Measurements from ENCODE around the gene FLNC. TPM values are rescaled to one million over a fixed set of nuclear protein-coding genes. Genes with fewer than 3 reads are reported as not detected.

The FLNC gene
- total RNA-seq, 2 experiments from 2014 or later, result 0.05 TPM; not detected in 1

GRCh38 chr7:128827248-128827958 is 2.8 kb upstream of the FLNC start:
- H3K4me3 Mint-ChIP-seq, result no peak overlapping the region
- ChIA-PET POLR2A (no interaction called here), CTCF (no interaction called here)
- DNase-seq, result no peak
- peaks cover 11% of the 10 kb centered on the region for H3K4me1 Mint-ChIP-seq (ENCODE audit: low read depth)
- H3K27me3 Mint-ChIP-seq, result peaks cover 38% of the 10 kb centered on the region
- H3K9me3 Mint-ChIP-seq, result no peaks in the 10 kb centered on the region
- intact Hi-C loops (cut with micrococcal nuclease), result no loop called here
- no peaks in the 10 kb centered on the region for H3K36me3 Mint-ChIP-seq
- no peak overlapping the region for H3K27ac Mint-ChIP-seq

GRCh38 chr7:128827971-128828711 is 2.1 kb upstream of the FLNC start:
- no peak for DNase-seq
- peaks cover 38% of the 10 kb centered on the region for H3K27me3 Mint-ChIP-seq
- POLR2A ChIA-PET, result no interaction called here
- H3K9me3 Mint-ChIP-seq, result no peaks in the 10 kb centered on the region
- no peak overlapping the region for H3K4me3 Mint-ChIP-seq
- H3K4me1 Mint-ChIP-seq (ENCODE audit: low read depth), result peaks cover 11% of the 10 kb centered on the region
- intact Hi-C loops (cut with micrococcal nuclease), result no loop called here
- no peak overlapping the region for H3K27ac Mint-ChIP-seq
- H3K36me3 Mint-ChIP-seq, result no peaks in the 10 kb centered on the region
- CTCF ChIA-PET, result interaction anchor here (1.0 kb wide), 1 partner anchor 55 kb away, joined by 4 read pairs; no protein-coding TSS in a partner anchor

GRCh38 chr7:128829391-128830166 is 627 bp upstream of the FLNC start:
- Mint-ChIP-seq H3K9me3 (no peaks in the 10 kb centered on the region), H3K36me3 (no peaks in the 10 kb centered on the region), H3K4me3 (no peak overlapping the region), H3K4me1 (ENCODE audit: low read depth) (peaks cover 11% of the 10 kb centered on the region), H3K27me3 (peaks cover 38% of the 10 kb centered on the region), H3K27ac (no peak overlapping the region)
- ChIA-PET POLR2A (no interaction called here), CTCF (no interaction called here)
- no peak for DNase-seq
- intact Hi-C loops (cut with micrococcal nuclease), result no loop called here

GRCh38 chr7:128831178-128831993 is 1.2 kb downstream of the FLNC start:
- intact Hi-C loops (cut with micrococcal nuclease), result no loop called here
- POLR2A ChIA-PET, result no interaction called here

GRCh38 chr7:128831994-128832879 is 2.0 kb downstream of the FLNC start:
- Mint-ChIP-seq H3K36me3 (no peaks in the 10 kb centered on the region), H3K4me1 (ENCODE audit: low read depth) (peaks cover 11% of the 10 kb centered on the region), H3K9me3 (no peaks in the 10 kb centered on the region), H3K27ac (no peak overlapping the region), H3K4me3 (no peak overlapping the region), H3K27me3 (peaks cover 32% of the 10 kb centered on the region)
- no peak for DNase-seq
- ChIA-PET POLR2A (no interaction called here), CTCF (interaction anchor here (1.5 to 2.9 kb wide), 3 partner anchors 10 to 51 kb away, joined by 6 to 14 read pairs (median 7); partner anchors contain the start of gene ATP6V1F)
- intact Hi-C loops (cut with micrococcal nuclease), result no loop called here

More at GRCh38 chr7:128831178-128831993, 1.2 kb downstream of the FLNC start:
- Mint-ChIP-seq H3K27me3 (peaks cover 38% of the 10 kb centered on the region), H3K36me3 (no peaks in the 10 kb centered on the region), H3K9me3 (no peaks in the 10 kb centered on the region), H3K4me3 (no peak overlapping the region), H3K27ac (no peak overlapping the region), H3K4me1 (ENCODE audit: low read depth) (peaks cover 11% of the 10 kb centered on the region)
- no peak for DNase-seq
- CTCF ChIA-PET, result interaction anchor here (1.0 to 2.9 kb wide), 4 partner anchors 10 to 52 kb away, joined by 3 to 14 read pairs (median 6); partner anchors contain the start of gene ATP6V1F

GRCh38 chr7:128832880-128833147 is 2.6 kb downstream of the FLNC start:
- no peak for DNase-seq
- H3K9me3 Mint-ChIP-seq, result no peaks in the 10 kb centered on the region
- peaks cover 30% of the 10 kb centered on the region for H3K27me3 Mint-ChIP-seq
- peaks cover 11% of the 10 kb centered on the region for H3K4me1 Mint-ChIP-seq (ENCODE audit: low read depth)
- H3K4me3 Mint-ChIP-seq, result no peak overlapping the region
- H3K27ac Mint-ChIP-seq, result no peak overlapping the region
- ChIA-PET CTCF (interaction anchor here (1.5 to 2.9 kb wide), 2 partner anchors 10 to 51 kb away, joined by 7 to 14 read pairs; no protein-coding TSS in a partner anchor), POLR2A (no interaction called here)
- intact Hi-C loops (cut with micrococcal nuclease), result no loop called here
- H3K36me3 Mint-ChIP-seq, result no peaks in the 10 kb centered on the region

GRCh38 chr7:128833148-128833945 is 3.1 kb downstream of the FLNC start:
- H3K27ac Mint-ChIP-seq, result no peak overlapping the region
- peaks cover 25% of the 10 kb centered on the region for H3K27me3 Mint-ChIP-seq
- no peak for DNase-seq
- POLR2A ChIA-PET, result no interaction called here
- H3K36me3 Mint-ChIP-seq, result no peaks in the 10 kb centered on the region
- CTCF ChIA-PET, result interaction anchor here (1.3 to 2.9 kb wide), 4 partner anchors 9 to 50 kb away, joined by 6 to 14 read pairs (median 8); no protein-coding TSS in a partner anchor
- peaks cover 11% of the 10 kb centered on the region for H3K4me1 Mint-ChIP-seq (ENCODE audit: low read depth)
- H3K4me3 Mint-ChIP-seq, result no peak overlapping the region
- intact Hi-C loops (cut with micrococcal nuclease), result no loop called here
- H3K9me3 Mint-ChIP-seq, result no peaks in the 10 kb centered on the region

- Mint-ChIP-seq H3K4me1 (ENCODE audit: low read depth) (peaks cover 11% of the 10 kb centered on the region), H3K4me3 (no peak overlapping the region), H3K9me3 (no peaks in the 10 kb centered on the region), H3K27ac (no peak overlapping the region), H3K36me3 (no peaks in the 10 kb centered on the region), H3K27me3 (peaks cover 20% of the 10 kb centered on the region)
- CTCF ChIA-PET, result interaction anchor here (1.3 to 1.8 kb wide), 2 partner anchors 9 to 49 kb away, joined by 6 to 8 read pairs; no protein-coding TSS in a partner anchor
- POLR2A ChIA-PET, result no interaction called here
- DNase-seq, result no peak
- intact Hi-C loops (cut with micrococcal nuclease), result no loop called here
Observed at GRCh38 chr7:128833946-128834325, 3.7 kb downstream of the FLNC start.

- H3K27ac Mint-ChIP-seq, result no peak overlapping the region
- POLR2A ChIA-PET, result no interaction called here
- no peak for DNase-seq
- H3K9me3 Mint-ChIP-seq, result no peaks in the 10 kb centered on the region
- H3K4me3 Mint-ChIP-seq, result no peak overlapping the region
- intact Hi-C loops (cut with micrococcal nuclease), result no loop called here
- no peaks in the 10 kb centered on the region for H3K36me3 Mint-ChIP-seq
- CTCF ChIA-PET, result interaction anchor here (1.5 to 1.8 kb wide), 2 partner anchors 45 to 48 kb away, joined by 3 to 6 read pairs; no protein-coding TSS in a partner anchor
- peaks cover 8% of the 10 kb centered on the region for H3K4me1 Mint-ChIP-seq (ENCODE audit: low read depth)
- peaks cover 12% of the 10 kb centered on the region for H3K27me3 Mint-ChIP-seq
Observed at GRCh38 chr7:128835231-128835751, 5.1 kb downstream of the FLNC start.

Measured in activated CD4-positive, alpha-beta memory T cell treated with anti-CD3 and anti-CD28 coated beads for 36 hours (primary cell).